Fibroblast of the conjunctiva (primary cell): Measurements from ENCODE around the gene MUC5B.

Experiments
- DNase-seq: peaks from one replicate; pipeline ENCODE4 v3.0.0-alpha.2; 2010; ENCODE audit warnings: low read depth

MUC5B gene

DNA sequence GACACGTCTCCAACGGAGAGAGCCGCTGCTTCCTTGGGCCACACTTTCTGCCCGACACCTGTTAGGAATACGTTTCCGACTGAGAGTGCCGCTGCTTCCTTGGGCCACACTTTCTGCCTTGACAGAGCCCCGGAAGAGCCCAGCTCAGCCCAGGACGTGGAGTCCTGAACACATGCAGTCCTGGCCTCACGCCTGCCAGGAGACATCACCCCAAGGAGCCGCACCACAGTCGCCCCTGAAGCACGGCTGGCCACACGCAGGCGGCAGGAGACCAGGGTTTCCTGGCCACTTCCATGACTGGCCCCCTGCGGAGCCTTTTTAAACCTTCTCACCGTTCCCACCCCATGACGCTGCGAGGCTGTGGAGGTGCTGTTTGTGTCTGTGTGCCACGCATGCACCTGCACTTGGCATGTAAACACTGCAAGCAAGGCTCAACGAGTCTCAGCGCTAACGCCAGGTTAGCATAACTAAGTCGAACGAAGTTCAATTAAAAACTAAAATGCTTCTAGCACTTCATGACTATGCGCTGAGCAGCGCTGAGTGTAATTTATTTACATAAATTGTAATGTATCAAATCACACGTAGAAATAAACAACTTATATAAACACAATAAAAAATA lies 77.8 kb downstream of the MUC5B start:
- no peak for DNase-seq

DNA sequence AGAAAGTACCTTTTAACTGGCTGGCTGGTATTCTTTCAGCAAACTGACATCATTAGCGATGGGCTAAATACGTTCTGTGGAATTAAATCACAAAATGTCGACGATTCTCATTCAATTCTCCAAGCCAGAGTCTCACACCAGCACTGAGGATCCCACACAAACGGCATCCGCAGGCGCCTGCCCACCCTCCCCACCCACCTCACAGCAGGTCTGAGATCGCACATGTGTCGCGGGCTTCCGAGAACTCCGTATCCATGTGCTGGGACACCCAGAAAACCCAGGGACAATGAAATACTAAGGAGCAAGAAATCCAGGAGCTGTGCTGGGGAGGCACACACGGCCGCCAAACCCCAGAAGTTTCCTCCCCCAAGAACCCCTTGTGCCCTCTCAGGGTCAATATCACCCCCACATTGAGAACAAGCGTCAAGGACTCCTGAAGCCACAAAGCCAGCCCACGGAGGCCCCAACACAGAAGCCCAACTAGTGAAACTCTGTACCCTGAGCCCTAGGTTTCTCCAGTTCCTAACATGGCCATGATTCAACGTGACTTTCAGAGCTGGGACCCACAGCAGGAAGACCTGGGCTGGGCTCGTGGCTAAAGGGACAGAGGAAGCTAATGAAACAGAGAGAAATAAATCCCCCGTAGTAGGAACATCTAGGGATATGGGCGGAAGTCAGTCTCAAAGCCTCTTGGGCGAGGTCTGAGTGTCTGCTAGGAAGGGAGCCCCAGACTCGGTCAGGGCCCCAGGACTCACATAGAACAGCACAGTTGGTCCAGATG lies 78.5 kb downstream of the MUC5B start:
- DNase-seq = no peak

DNA sequence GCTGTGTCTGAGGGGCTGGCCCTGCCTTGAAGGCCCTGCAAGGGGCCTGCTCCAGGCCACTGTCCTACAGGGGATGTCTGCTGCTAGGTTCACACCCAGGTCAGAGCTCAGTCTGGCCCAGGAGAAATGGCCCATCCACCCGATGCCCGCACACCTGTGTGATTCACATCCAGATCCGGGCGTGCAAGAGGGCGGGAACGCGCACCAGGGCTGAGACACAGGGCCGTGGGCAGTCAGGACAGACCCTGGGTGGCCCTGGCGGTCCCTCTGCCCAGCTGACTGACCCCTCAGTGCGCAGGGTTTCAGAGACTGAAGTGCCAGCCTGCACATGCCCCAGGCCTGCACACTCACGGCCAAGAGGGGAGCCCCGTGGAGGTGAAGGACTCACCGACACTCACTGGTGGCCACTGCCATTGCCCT lies 79.2 kb downstream of the MUC5B start:
- no peak for DNase-seq

DNA sequence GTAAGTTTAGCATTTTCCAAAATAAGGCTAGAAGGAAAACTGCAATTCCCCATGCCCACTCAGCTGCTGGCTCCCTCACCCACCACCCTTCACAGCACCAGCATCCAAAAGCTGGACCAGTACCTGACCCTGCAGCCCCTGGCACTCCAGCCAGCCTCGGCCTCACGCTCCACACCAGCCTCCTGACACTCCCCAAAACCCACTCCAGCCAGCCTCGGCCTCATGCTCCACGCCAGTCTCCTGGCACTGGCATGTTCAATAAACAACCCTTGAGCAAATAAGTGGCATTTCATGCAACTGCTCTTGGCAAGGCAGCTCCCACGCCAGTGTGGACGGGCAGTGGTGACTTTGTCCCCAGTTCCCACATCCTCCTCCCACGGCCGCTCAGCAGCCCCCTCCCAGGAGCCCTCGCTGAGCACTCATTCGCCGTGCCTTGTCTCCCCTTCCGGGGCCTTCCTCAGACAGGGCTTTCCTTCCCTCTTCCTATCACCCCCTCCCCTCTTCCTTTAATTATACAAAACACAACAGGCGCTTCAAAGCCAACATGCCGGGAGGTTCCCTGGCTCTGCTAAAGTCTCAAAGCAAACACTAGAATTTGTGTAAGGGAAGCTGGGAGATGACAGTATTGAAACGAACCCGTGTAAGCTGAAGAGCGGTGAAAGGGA lies 79.7 kb downstream of the MUC5B start:
- no peak for DNase-seq

DNA sequence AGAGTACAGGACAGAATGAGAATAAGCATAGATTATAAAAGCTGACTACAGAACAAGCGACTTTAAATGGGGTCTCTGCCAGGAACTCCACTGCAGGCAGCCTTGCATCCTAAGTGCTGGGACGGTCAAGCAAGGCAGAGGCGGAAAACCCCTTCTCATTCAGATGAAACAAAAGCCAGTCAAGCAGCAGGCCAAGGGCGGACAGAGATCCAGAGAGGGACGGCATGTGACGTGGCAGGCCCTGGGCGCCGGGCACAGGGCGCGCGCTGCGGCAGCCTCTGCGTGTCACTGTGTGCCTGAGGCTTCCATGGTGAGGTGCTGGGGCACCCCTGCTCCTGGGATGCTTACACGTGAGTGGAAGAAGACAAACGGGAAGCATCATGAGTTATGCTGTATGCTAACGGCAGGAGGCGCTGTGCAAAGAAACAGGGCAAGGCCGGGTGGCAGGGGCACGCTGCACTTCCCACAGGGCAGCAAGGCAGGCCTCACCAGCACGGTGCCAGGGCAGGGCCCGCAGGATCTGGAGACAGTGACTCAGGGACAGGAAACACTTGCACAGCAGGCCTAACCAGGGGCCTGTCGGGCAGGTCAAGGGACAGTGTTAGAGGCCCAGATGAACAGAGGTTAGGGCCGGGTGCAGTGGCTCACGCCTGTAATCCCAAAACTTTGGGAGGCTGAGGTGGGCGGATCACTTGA lies 80.4 kb downstream of the MUC5B start:
- no peak for DNase-seq

DNA sequence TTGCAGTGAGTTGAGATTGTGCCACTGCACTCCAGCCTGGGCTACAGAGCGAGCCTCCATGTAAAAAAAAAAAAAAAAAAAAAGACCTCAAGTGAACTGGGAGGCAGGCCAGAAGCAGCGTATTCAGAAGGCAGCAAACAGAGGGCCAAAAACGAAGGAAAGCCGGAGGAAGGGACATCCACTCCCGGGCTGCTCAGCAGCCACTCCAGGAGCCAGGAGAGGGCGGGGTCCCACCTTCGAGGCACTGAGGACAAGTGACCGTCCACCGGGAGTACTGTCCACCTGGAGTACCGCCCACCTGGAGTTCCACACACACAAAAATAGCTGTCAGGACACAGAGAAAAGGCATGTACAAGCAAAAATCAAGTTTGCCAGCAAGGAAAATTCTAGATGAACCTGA lies 81.1 kb downstream of the MUC5B start:
- no peak for DNase-seq

DNA sequence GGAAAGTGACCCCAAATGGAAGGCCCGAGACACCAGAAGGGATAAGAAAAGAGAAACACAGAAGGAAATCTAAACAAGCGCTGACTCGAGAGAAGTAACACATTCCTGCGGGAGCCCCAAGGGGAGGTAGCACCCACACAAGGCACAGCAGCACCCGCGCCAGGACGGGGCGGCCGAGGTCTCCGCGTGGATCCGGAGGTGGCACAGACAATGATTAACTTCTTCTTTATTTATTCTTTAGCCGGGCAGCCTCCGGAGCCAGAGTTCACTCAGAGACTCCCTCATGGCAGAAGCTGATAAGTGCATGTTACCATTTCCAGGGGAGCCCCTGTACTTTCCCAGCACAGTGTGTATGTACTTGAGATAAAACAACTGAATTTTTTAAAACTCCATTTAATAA lies 81.5 kb downstream of the MUC5B start:
- no peak for DNase-seq

DNA sequence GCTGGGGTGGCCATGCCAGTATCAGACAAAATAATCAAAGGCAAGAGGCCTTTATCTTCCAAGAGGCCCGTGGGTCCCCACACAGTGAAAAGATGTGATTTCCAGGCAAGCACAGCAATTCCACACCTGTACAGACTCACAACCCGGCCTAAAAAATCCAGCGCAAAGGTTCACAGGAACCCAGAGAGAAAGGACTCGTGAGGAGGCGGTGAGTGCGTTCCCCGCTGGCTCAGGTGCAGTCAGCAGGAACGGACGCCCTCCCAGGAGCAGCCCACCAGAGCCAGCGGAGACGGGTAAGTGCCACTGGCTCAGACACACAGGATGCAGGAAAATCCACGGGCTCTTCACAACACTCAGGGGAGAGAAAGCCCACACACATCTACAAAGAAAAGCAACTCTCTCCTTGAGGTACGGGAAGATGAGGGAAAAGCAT lies 82.2 kb downstream of the MUC5B start:
- DNase-seq = no peak

DNA sequence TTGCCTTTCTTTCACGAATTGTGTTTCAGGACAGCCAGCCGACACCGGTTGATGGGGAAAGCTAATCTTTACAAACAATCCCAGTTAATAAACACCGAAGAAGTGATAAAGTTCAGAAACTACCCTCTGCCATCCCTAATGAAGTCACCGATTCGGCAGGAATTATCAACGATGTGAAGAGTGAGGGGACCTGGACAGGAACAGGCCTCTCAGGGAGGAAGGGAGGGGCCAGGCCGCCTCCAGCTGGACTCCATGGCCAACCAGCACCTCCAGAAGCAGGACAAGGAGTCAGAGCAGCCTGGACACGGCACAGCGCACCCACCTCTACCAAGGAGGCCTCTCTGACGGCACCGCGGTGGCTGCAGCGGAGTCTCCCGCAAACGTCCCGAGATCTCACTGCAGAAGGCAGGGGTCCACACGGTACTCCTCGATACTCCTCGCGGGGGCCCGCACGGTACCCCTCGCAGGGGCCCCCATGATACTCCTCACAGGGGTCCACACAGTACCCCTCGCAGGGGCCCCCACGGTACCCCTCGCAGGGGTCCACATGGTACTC lies 82.7 kb downstream of the MUC5B start:
- DNase-seq = no peak

DNA sequence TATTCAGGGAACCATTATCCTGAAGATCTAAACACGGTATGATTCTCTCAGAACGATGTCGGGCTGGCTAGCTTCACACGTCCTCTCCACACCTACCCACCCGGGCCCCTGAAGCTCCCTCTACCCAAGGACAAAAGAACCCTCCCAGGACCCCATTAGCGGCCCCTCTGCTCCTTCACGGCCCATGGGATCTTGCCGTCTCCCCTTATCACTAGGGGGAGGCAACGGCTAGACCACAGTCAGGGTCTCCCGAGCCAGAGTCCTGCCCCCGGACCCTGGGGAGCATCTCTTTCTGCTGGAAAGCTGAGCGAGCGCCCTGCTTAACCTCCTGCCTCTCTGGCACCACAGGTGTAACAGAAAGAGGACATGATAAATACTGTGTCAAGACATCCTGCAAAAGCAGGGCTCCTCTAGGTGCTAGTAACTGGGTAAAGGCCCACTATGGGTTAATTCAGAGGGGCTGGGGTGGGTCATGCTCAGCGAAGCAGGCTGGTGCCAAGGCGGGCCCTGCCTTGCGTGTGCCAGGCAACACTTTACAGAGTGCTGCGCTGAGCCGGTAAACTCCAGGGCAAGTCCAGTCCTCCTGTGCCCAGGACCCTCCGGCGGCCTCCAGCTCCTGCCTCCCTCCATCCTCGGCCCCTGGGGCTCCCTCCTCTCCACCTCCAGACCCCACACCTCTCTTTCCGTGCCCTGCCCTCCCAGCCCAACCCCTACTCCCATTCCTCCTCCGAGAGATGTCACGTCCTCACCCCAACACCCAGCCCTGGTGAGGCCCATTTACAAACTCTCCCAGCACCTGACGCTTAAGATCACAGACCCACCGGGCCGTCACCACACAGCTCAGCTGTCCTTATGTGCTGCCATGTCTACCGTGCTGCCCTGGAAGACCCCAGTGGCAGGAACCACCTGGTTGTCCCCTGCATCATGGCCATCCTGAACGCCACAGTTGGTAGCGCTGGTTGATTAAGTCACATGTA lies 83.6 kb downstream of the MUC5B start:
- no peak for DNase-seq

DNA sequence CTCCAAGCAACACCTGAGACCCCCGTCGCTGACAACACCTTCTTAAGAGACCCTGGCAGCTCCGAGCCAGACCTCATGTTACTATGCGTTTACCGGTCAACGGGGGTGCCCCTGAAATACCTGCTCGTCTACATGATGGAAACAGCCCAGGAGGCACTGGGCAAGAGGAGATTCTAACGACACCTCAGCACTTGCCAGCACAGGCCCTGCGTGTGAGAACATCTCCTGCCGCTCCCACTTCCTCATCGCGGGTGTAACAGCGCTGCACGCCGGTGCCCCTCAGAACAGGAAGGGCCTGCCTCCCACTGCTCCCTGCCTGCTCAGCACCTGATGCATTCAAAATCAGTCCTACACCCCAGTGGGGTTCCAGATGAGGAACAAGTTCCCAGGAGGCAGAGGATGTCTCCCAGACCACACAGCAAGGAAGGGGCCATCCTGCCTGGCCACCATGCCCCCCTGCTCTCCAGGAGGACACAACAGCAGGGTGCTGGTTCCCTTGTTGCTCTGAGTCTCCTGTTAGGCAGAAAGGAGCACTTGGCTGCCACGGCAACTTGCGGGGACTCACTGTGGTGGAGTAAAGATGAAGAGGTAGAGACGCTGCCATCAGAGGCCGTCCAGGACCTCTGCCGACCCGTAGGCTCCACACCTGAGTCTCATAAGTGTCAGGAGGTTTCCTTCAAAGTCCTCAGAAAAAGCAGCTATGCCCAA lies 84.5 kb downstream of the MUC5B start:
- DNase-seq = no peak

DNA sequence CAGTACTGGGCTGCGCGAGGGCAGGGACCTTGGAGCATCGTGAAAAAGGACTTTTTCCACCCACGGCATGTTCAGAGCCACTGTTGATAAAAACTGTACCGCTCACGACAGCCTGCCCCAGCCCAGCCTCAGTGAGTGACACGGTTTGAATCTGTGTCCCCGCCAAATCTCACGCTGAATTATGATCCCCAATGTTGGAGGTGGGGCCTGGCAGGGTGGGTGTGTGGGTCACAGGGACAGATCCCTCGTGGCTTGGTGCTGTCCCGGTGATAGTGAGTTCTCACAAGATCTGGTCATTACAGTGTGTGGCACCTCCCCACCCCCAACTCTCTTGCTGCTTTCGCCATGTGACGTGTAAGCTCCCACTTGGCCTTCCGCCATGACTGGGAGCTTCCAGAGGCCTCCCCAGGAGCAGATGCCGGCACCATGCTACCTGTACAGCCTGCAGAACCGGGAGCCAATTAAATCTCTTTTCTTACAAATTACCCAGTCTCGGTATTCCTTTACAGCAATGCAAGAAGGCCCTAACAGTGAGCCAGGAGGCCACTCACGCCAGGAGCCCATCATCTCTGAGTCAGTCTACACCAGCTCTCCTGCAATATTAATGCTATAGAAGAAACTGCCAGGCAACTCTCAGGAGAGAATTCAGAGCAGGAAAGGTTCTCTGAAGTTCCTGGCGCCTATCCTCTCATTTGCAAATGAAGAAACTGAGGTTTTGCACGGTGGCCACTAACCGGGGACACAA lies 85.3 kb downstream of the MUC5B start:
- DNase-seq = no peak

DNA sequence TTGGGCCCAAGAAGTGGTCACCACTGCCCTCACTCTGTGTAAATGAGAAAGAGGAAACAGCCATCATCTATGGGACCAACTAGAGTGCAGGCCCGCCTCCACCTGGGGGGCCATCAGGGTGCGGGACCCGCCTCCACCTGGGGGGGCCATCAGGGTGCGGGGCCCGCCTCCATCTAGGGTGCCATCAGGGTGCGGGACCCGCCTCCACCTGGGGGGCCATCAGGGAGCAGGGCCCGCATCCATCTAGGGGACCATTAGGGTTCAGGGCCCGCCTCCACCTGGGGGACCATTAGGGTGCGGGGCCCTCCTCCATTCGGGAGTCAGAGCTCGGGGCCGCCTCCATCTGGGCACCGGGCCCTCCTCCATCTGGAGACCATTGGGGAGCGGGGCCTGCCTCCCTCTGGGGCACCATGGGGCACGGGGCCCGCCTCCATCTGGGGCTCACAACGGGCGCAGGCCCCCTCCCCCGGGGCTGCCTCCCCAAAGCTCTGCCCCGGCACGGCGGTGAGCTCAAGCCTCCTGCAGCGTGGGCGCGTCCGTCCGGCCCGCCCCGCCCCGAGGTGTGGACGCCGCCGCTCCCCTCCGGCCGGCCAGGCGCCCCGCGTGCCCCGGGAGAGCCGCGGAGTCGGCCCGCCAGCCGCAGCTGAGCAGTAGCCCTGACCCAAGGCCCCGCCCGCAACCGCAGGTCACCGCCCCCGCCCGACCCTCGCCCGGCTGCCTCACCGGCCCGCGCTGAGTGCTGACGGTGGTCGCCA lies 86.1 kb downstream of the MUC5B start:
- DNase-seq = no peak

DNA sequence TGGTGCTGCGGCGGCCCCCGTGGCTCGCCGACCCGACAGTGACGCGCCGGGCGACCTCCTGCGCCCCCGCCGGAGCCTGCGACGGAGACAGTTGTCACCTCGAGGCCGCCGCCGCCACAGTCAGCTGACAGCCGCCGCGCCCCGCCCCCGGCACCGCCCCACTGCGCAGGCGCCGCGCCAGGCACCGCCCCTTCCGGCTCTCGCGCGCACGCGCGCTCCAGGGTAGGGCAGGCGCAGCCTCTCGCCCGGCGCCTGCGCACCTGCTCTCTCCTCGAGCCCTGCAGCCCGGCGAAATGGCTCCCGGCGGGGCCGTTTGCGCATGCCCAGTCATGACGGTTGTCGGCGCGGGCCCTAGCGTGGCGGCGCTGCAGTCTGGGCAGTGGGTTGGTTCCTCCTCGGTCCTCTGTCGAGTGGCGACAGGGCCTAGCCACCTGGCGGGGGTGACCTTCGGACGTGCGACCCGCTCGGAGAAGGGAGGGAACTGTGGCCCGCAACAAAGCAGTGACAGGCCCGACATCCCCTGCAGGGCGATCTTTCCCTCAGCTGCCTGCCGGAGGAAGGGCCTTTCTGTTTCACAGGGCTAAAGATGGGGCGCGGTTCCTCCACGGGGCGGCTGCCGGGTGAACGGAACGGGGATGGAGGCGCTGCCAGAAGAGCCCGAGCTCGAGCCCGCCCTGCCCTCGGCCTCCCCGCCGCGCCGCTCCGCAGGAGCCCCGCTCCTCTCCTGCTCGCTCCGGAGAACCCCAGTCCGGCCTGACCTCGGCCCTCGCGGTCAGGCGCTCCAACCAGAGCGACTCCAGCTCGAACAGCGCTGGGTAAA lies 86.8 kb downstream of the MUC5B start, which contains the start of gene TOLLIP:
TOLLIP (minus strand) TSS at position 135 of the 820 bp plus-strand sequence; CDS start at position 1, 134 bp downstream.
- DNase-seq = peak; percentile 82

DNA sequence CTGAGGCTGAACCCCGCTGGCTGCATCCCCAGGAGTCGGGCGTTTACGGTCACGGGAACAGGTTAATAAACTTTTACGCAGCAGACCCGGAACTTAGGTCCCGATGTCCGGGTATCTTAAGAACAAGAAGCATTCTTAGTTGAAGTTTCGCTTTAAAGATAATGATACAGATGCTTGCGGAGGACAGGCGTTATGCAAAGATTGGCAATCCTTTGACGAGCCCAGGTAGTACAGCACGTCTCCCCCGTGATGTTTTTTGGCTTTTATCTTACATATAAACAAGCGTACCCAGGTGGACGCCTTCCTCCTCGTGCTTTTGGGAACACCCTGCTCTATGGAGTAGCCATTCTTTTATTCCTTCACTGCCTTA lies 87.4 kb downstream of the MUC5B start:
- DNase-seq = no peak

DNA sequence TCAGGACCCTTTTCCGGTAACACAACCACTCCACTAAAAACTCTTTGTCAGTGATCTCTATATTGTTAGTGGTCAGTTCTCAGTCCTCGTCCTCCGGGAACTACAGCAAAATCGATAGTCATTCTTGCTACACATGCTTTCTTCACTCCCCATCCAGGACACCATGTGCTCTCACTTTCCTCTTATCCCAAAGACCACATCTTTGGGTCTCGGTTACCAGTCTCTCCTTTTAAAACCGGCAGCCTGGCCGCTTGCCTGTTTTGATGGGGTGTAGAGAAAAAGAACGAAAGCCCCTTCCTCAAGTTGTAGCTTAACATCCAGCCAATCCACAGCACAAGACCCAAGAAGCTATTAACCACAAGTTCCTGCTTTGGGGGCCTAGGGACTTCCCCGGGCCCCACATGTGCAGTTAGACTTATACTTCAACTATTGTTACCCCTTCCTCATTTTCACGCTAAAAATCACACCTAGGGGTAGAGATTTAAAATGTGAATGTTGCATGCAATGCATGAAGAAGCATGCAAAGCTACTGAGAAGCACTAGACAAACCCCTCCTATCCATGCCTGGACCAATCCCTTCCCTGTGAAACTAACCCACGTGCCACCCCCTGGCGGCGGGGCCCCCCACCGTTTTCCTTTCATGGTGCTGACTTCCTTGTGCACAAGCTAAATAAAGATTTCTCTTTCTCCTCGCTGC lies 88.1 kb downstream of the MUC5B start:
- DNase-seq = no peak
